H9 (cell line): ENCODE results near the gene ATAD2B. TPM values are rescaled to one million over a fixed set of nuclear protein-coding genes. Genes with fewer than 3 reads are reported as not detected.

ENCODE experiments used
- DNase-seq: peaks from one replicate; pipeline ENCODE4 v3.0.0-alpha.2; 2017
- H2AFZ ChIP-seq: one replicate; pipeline ENCODE4 v1.6.1; 2013; ENCODE audit warnings: mild to moderate bottlenecking, low read length, control low read depth, moderate library complexity
- H2AK5ac ChIP-seq: 2 replicates; pipeline ENCODE4 v1.6.1; 2013; ENCODE audit warnings: low read length, control low read depth, mixed read lengths; ENCODE audit not compliant: insufficient read length
- H2BK120ac ChIP-seq: one replicate; pipeline ENCODE4 v1.6.1; 2013; ENCODE audit warnings: low read depth, mild to moderate bottlenecking, low read length, control low read depth, inconsistent platforms; ENCODE audit not compliant: poor library complexity, severe bottlenecking
- H2BK12ac ChIP-seq: 2 replicates; pipeline ENCODE4 v1.6.1; 2013; ENCODE audit warnings: low read length, control low read depth, mixed read lengths, low read depth; ENCODE audit not compliant: insufficient read length
- H2BK15ac ChIP-seq: 2 replicates; pipeline ENCODE4 v1.6.1; 2013; ENCODE audit warnings: low read depth, low read length, control low read depth
- H2BK20ac ChIP-seq: one replicate; pipeline ENCODE4 v1.6.1; 2013; ENCODE audit warnings: low read depth, mild to moderate bottlenecking, low read length, control low read depth, inconsistent platforms; ENCODE audit not compliant: poor library complexity, severe bottlenecking
- H2BK5ac ChIP-seq: 2 replicates; pipeline ENCODE4 v1.6.1; 2013; ENCODE audit warnings: low read length, control low read depth, mixed read lengths; ENCODE audit not compliant: insufficient read length
- H3K14ac ChIP-seq: 2 replicates; pipeline ENCODE4 v1.6.1; 2013; ENCODE audit warnings: low read length, control low read depth; ENCODE audit not compliant: insufficient read depth
- H3K18ac ChIP-seq: 2 replicates; pipeline ENCODE4 v1.6.1; 2013; ENCODE audit warnings: low read depth, mild to moderate bottlenecking, mixed read lengths, low read length, control low read depth; ENCODE audit not compliant: insufficient read length
- H3K23ac ChIP-seq: 2 replicates; pipeline ENCODE4 v1.6.1; 2013; ENCODE audit warnings: low read length, control low read depth, mixed read lengths, low read depth; ENCODE audit not compliant: insufficient read length
- H3K23me2 ChIP-seq: 2 replicates; pipeline ENCODE4 v1.6.1; 2013; ENCODE audit warnings: low read depth, mild to moderate bottlenecking, mixed read lengths, low read length, control low read depth; ENCODE audit not compliant: insufficient read length, poor library complexity, severe bottlenecking
- H3K27ac ChIP-seq: 2 replicates; pipeline ENCODE4 v1.5.1; 2013; ENCODE audit warnings: low read length, control low read depth, mixed read lengths, low read depth; ENCODE audit not compliant: insufficient read length
- H3K27me3 ChIP-seq: 2 replicates; pipeline ENCODE4 v1.6.1; 2013; ENCODE audit warnings: low read length, control low read depth, inconsistent platforms; ENCODE audit not compliant: insufficient read depth
- H3K4ac ChIP-seq: 2 replicates; pipeline ENCODE4 v1.6.1; 2013; ENCODE audit warnings: low read depth, mild to moderate bottlenecking, control low read depth, inconsistent platforms, low read length, moderate library complexity
- H3K4me1 ChIP-seq: 2 replicates; pipeline ENCODE4 v1.6.1; 2013; ENCODE audit warnings: low read length, control low read depth, inconsistent platforms; ENCODE audit not compliant: insufficient read depth
- H3K4me2 ChIP-seq: 2 replicates; pipeline ENCODE4 v1.6.1; 2013; ENCODE audit warnings: low read length, control low read depth, mixed read lengths; ENCODE audit not compliant: insufficient read length, insufficient read depth
- H3K56ac ChIP-seq: 2 replicates; pipeline ENCODE4 v1.6.1; 2013; ENCODE audit warnings: low read depth, mild to moderate bottlenecking, mixed read lengths, low read length, control low read depth; ENCODE audit not compliant: insufficient read length
- H3K79me1 ChIP-seq: 2 replicates; pipeline ENCODE4 v1.6.1; 2013; ENCODE audit warnings: low read depth, mild to moderate bottlenecking, moderate library complexity, low read length, control low read depth, inconsistent platforms; ENCODE audit not compliant: insufficient read depth, poor library complexity, severe bottlenecking
- H3K79me2 ChIP-seq: 2 replicates; pipeline ENCODE4 v1.6.1; 2013; ENCODE audit warnings: low read length, control low read depth, inconsistent platforms; ENCODE audit not compliant: insufficient read depth
- H3K9ac ChIP-seq: 2 replicates; pipeline ENCODE4 v1.6.1; 2013; ENCODE audit warnings: low read length, control low read depth, mixed read lengths; ENCODE audit not compliant: insufficient read length; ENCODE audit errors: extremely low read depth
- H3K9me3 ChIP-seq: one replicate; pipeline ENCODE4 v1.6.1; 2013; ENCODE audit warnings: low read depth, low read length, inconsistent platforms; ENCODE audit not compliant: control insufficient read depth
- H3T11ph ChIP-seq: one replicate; pipeline ENCODE4 v1.6.1; 2013; ENCODE audit warnings: mild to moderate bottlenecking, low read length, control low read depth, inconsistent platforms
- H4K20me1 ChIP-seq: one replicate; pipeline ENCODE4 v1.6.1; 2013; ENCODE audit not compliant: control insufficient read depth, insufficient read length, insufficient read depth
- H4K5ac ChIP-seq: 2 replicates; pipeline ENCODE4 v1.6.1; 2013; ENCODE audit warnings: low read depth, mild to moderate bottlenecking, mixed read lengths, low read length, control low read depth; ENCODE audit not compliant: insufficient read length
- H4K8ac ChIP-seq: replicated peaks from 2 replicates; pipeline ENCODE4 v1.6.1; 2013; ENCODE audit warnings: low read length, control low read depth, mixed read lengths, low read depth; ENCODE audit not compliant: insufficient read length
- H4K91ac ChIP-seq: 2 replicates; pipeline ENCODE4 v1.6.1; 2013; ENCODE audit warnings: low read depth, mild to moderate bottlenecking, moderate library complexity, mixed read lengths, low read length, control low read depth; ENCODE audit not compliant: insufficient read length
- H3K27ac Mint-ChIP-seq, 3 experiments: 2 replicates in 2 of 3; 3 replicates in 1 of 3; pipeline ENCODE4 v1.8.0; 2020 to 2021; ENCODE audit warnings: mixed read lengths in 3 of 3, mild to moderate bottlenecking in 1 of 3, moderate library complexity in 1 of 3
- H3K27me3 Mint-ChIP-seq: 2 replicates; pipeline ENCODE4 v1.8.0; 2021; ENCODE audit warnings: low read depth, mild to moderate bottlenecking, moderate library complexity, mixed read lengths
- H3K36me3 Mint-ChIP-seq, 3 experiments: 2 replicates in 2 of 3; 3 replicates in 1 of 3; pipeline ENCODE4 v1.8.0; 2020 to 2021; ENCODE audit warnings: low read depth in 3 of 3, mixed read lengths in 3 of 3; ENCODE audit not compliant: insufficient read depth in 1 of 3
- H3K4me1 Mint-ChIP-seq, 2 experiments: 2 replicates each; pipeline ENCODE4 v1.8.0; 2020; ENCODE audit warnings: mixed read lengths in 2 of 2
- H3K4me3 Mint-ChIP-seq, 2 experiments: 2 replicates in 1 of 2; 3 replicates in 1 of 2; pipeline ENCODE4 v1.8.0; 2020 to 2021; ENCODE audit warnings: mild to moderate bottlenecking in 2 of 2, mixed read lengths in 2 of 2, moderate library complexity in 1 of 2
- H3K9me3 Mint-ChIP-seq, 2 experiments: 2 replicates in 1 of 2; 3 replicates in 1 of 2; pipeline ENCODE4 v1.8.0; 2020; ENCODE audit warnings: mild to moderate bottlenecking in 2 of 2, mixed read lengths in 2 of 2, moderate library complexity in 1 of 2
- CTCF ChIP-seq: fragments of 200-600 bp; sonication (generic); conservative IDR thresholded peaks from 3 replicates; pipeline ENCODE4 v1.8.0; 2021; ENCODE audit warnings: antibody characterized with exemption, mild to moderate bottlenecking
- WGBS: extraction: QIAGEN DNeasy Blood & Tissue Kit; methylation state at CpG from one replicate; pipeline ENCODE4 v1.1.7; 2013; ENCODE audit warnings: missing lambda C conversion rate, low lambda C conversion rate, mixed read lengths; ENCODE audit not compliant: insufficient read length; ENCODE audit errors: extremely low coverage; 5-methylcytosine and 5-hydroxymethylcytosine counted together
- total RNA-seq: library from RNA; stranded (reverse); gene quantifications from 2 replicates; pipeline ENCODE4 v1.2.1, GENCODE V29; 2021

The ATAD2B gene
- total RNA-seq, 1 experiment from 2014 or later = 21.4 TPM

- H3K23me2 ChIP-seq = no peaks in the 10 kb centered on the region
- no peak overlapping the region for H3K4me2 ChIP-seq
- no peaks in the 10 kb centered on the region for H4K20me1 ChIP-seq
- H3T11ph ChIP-seq = no peak overlapping the region
- Mint-ChIP-seq H3K4me3 (no peak overlapping the region), H3K27me3 (no peaks in the 10 kb centered on the region), H3K36me3 (peaks cover 11 to 14% (median 13%) of the 10 kb centered on the region in 3 experiments), H3K27ac (peak overlapping the region in 1 of 3 experiments; percentile 28; a peak in 2 of 7 replicates), H3K4me1 (peaks cover 3 to 8% of the 10 kb centered on the region in 2 experiments; a peak in 2 of 4 replicates), H3K9me3 (peaks cover 7% of the 10 kb centered on the region in 2 experiments; a peak in 3 of 5 replicates)
- no peaks in the 10 kb centered on the region for H3K4me1 ChIP-seq
- no peaks in the 10 kb centered on the region for H3K79me1 ChIP-seq
- H3K79me2 ChIP-seq = no peaks in the 10 kb centered on the region
- TF ChIP-seq CTCF = no peak
- no peak overlapping the region for H2BK120ac ChIP-seq
- no peak overlapping the region for H2BK15ac ChIP-seq
- H2AK5ac ChIP-seq = no peak overlapping the region
- H4K5ac ChIP-seq = no peak overlapping the region
- H3K56ac ChIP-seq = no peak overlapping the region
- no peak overlapping the region for H3K18ac ChIP-seq
- WGBS = no CpG with 5 or more reads among the region's 5 CpGs
- no peak overlapping the region for H2BK20ac ChIP-seq
- no peak overlapping the region for H2BK12ac ChIP-seq
- H3K27ac ChIP-seq = no peak overlapping the region
- no peaks in the 10 kb centered on the region for H3K27me3 ChIP-seq
- H3K14ac ChIP-seq = no peak overlapping the region
- no peak overlapping the region for H3K9ac ChIP-seq
- H3K23ac ChIP-seq = no peak overlapping the region
- no peak overlapping the region for H4K8ac ChIP-seq
- no peak overlapping the region for H4K91ac ChIP-seq
- no peak overlapping the region for H3K4ac ChIP-seq
- no peaks in the 10 kb centered on the region for H3K9me3 ChIP-seq
- no peak overlapping the region for H2AFZ ChIP-seq
- no peak overlapping the region for H2BK5ac ChIP-seq
- no peak for DNase-seq
These were observed 227.4 kb downstream of the ATAD2B start for GRCh38 chr2:23699580-23699925.
